K562 (cell line): ENCODE results near the gene TTYH2.

Source experiments
- CTCF ChIP-seq, 3 experiments: IDR thresholded peaks in 2 of 3; conservative IDR thresholded peaks in 1 of 3; 2 replicates each; pipeline ENCODE4 v1.5.1; 2011 to 2012; ENCODE audit warnings: low read length in 3 of 3, mild to moderate bottlenecking in 3 of 3, control low read depth in 2 of 3, improper control_type of control experiment in 1 of 3, inconsistent platforms in 1 of 3, low read depth in 1 of 3, mixed read lengths in 1 of 3, moderate library complexity in 1 of 3; ENCODE audit not compliant: insufficient read depth in 2 of 3
- EZH2 ChIP-seq: IDR thresholded peaks from 2 replicates; pipeline ENCODE4 v1.6.1; 2012; ENCODE audit warnings: low read depth, mild to moderate bottlenecking, inconsistent platforms, low read length, borderline replicate concordance
- FUS ChIP-seq: fragments of 200-400 bp; formaldehyde crosslinking; optimal IDR thresholded peaks from 2 replicates; pipeline ENCODE3; 2017; ENCODE audit warnings: low read depth, low read length
- HNRNPL ChIP-seq: fragments of 200-400 bp; formaldehyde crosslinking; IDR thresholded peaks from 2 replicates; pipeline ENCODE4 v1.6.1; 2017; ENCODE audit warnings: low read depth, mild to moderate bottlenecking, low read length
- MYNN ChIP-seq, 2 experiments: sonication (generic); formaldehyde crosslinking in 1 of 2; IDR thresholded peaks; 2 replicates each; pipeline versions ENCODE4 v1.5.0 to v1.6.1; 2016 to 2020; ENCODE audit warnings: antibody characterized with exemption in 1 of 2, missing genetic modification reagents in 1 of 2
- NR3C1 ChIP-seq: sonication (generic); formaldehyde crosslinking; IDR thresholded peaks from 2 replicates; pipeline ENCODE4 v1.8.1; 2022; ENCODE audit warnings: missing genetic modification reagents
- POU5F1 ChIP-seq: fragments of 150-350 bp; IDR thresholded peaks from 2 replicates; pipeline ENCODE4 v1.6.1; 2014; ENCODE audit warnings: borderline replicate concordance, low read length, low read depth, mild to moderate bottlenecking; ENCODE audit not compliant: partially characterized antibody
- PRMT5 ChIP-seq: sonication (generic); formaldehyde crosslinking; IDR thresholded peaks from 2 replicates; pipeline ENCODE4 v1.5.0; 2020; ENCODE audit warnings: missing genetic modification reagents
- ZBTB34 ChIP-seq: fragments of 250-450 bp; sonication (Bioruptor Pico); IDR thresholded peaks from 2 replicates; pipeline ENCODE4 v1.8.0; 2021; ENCODE audit warnings: mild to moderate bottlenecking, moderate library complexity
- ZNF274 ChIP-seq: IDR thresholded peaks from 2 replicates; pipeline ENCODE4 v1.6.1; 2011; ENCODE audit warnings: low read depth, mild to moderate bottlenecking, low read length, moderate library complexity, borderline replicate concordance
- ZNF431 ChIP-seq: sonication (generic); formaldehyde crosslinking; IDR thresholded peaks from 2 replicates; pipeline ENCODE4 v1.8.0; 2022; ENCODE audit warnings: mild to moderate bottlenecking, missing genetic modification reagents
- ZNF830 ChIP-seq: fragments of 250-450 bp; sonication (Bioruptor Pico); IDR thresholded peaks from 2 replicates; pipeline ENCODE4 v1.5.0; 2021; ENCODE audit warnings: mild to moderate bottlenecking
- TF ChIP-seq, protein P1 (sequence below), 2 experiments: fragments of 450-650 bp; formaldehyde crosslinking in 1 of 2; IDR thresholded peaks; 2 replicates each; pipeline versions ENCODE4 v1.4.0 to v1.6.1; 2014 to 2020; ENCODE audit warnings: mild to moderate bottlenecking in 2 of 2, borderline replicate concordance in 1 of 2, low read depth in 1 of 2

GRCh38 chr17:74259667-74260524 is 46.5 kb downstream of the TTYH2 start:
- TF ChIP-seq EZH2, result no peak
- TF ChIP-seq, protein P1, sequence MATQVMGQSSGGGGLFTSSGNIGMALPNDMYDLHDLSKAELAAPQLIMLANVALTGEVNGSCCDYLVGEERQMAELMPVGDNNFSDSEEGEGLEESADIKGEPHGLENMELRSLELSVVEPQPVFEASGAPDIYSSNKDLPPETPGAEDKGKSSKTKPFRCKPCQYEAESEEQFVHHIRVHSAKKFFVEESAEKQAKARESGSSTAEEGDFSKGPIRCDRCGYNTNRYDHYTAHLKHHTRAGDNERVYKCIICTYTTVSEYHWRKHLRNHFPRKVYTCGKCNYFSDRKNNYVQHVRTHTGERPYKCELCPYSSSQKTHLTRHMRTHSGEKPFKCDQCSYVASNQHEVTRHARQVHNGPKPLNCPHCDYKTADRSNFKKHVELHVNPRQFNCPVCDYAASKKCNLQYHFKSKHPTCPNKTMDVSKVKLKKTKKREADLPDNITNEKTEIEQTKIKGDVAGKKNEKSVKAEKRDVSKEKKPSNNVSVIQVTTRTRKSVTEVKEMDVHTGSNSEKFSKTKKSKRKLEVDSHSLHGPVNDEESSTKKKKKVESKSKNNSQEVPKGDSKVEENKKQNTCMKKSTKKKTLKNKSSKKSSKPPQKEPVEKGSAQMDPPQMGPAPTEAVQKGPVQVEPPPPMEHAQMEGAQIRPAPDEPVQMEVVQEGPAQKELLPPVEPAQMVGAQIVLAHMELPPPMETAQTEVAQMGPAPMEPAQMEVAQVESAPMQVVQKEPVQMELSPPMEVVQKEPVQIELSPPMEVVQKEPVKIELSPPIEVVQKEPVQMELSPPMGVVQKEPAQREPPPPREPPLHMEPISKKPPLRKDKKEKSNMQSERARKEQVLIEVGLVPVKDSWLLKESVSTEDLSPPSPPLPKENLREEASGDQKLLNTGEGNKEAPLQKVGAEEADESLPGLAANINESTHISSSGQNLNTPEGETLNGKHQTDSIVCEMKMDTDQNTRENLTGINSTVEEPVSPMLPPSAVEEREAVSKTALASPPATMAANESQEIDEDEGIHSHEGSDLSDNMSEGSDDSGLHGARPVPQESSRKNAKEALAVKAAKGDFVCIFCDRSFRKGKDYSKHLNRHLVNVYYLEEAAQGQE (IDR thresholded peaks at IDR 0.05; ENCODE audit: borderline replicate concordance), result no peak
- TF ChIP-seq, protein P1 (CRISPR knock-in tag; IDR thresholded peaks at IDR 0.05; ENCODE audit: low read depth), result no peak
- TF ChIP-seq CTCF (IDR thresholded peaks at IDR 0.05 in 2 of 3, conservative IDR thresholded peaks at IDR 0.05 in 1 of 3; ENCODE audit: insufficient read depth in 2 of 3, low read depth in 1 of 3, low read length in 3 of 3), result no peak
- no peak for TF ChIP-seq ZBTB34 (CRISPR knock-in tag)
- no peak for TF ChIP-seq MYNN (IDR thresholded peaks at IDR 0.05)
- no peak for TF ChIP-seq MYNN (CRISPR knock-in tag; IDR thresholded peaks at IDR 0.05)
- TF ChIP-seq PRMT5 (CRISPR knock-in tag), result no peak
- TF ChIP-seq FUS, result no peak
- no peak for TF ChIP-seq ZNF274
- TF ChIP-seq NR3C1, result no peak
- TF ChIP-seq ZNF431 (CRISPR knock-in tag), result no peak
- no peak for TF ChIP-seq POU5F1
- no peak for TF ChIP-seq ZNF830 (CRISPR knock-in tag)
- TF ChIP-seq HNRNPL, result no peak
